WTC11 (cell line): Measurements from ENCODE around the gene DLGAP4. TPM values are rescaled to one million over a fixed set of nuclear protein-coding genes. Genes with fewer than 3 reads are reported as not detected.

ENCODE experiments used
- ATAC-seq: fragments of 200-7000 bp; cut with Tn5 transposase; 2 replicates; pipeline ENCODE4 v1.10.0; 2021; ENCODE audit warnings: mild to moderate bottlenecking, moderate library complexity
- CTCF ChIA-PET: fragments of 300-600 bp; sonication (Branson Sonifier 250); formaldehyde crosslinking; loops from one replicate; lab custom pipeline; 2021; ENCODE audit warnings: antibody characterized with exemption; lab: Charles Lee
- POLR2A ChIA-PET: fragments of 350-600 bp; sonication (Branson Sonifier 250); formaldehyde crosslinking; loops from one replicate; lab custom pipeline; 2021; ENCODE audit warnings: antibody characterized with exemption; lab: Charles Lee
- DNase-seq: peaks from one replicate; pipeline ENCODE4 v3.0.0; 2021; ENCODE audit warnings: low spot score
- H3K27ac Mint-ChIP-seq: 2 replicates; pipeline ENCODE4 v1.8.0; 2021; ENCODE audit warnings: mixed read lengths
- H3K27me3 Mint-ChIP-seq: 2 replicates; pipeline ENCODE4 v1.8.0; 2021; ENCODE audit warnings: low read depth, mild to moderate bottlenecking, moderate library complexity, mixed read lengths
- H3K36me3 Mint-ChIP-seq: 2 replicates; pipeline ENCODE4 v1.8.0; 2021; ENCODE audit warnings: mixed read lengths
- H3K4me1 Mint-ChIP-seq: 2 replicates; pipeline ENCODE4 v1.8.0; 2022; ENCODE audit warnings: mixed read lengths
- H3K4me3 Mint-ChIP-seq: 2 replicates; pipeline ENCODE4 v1.8.0; 2021; ENCODE audit warnings: mild to moderate bottlenecking, moderate library complexity, mixed read lengths
- H3K9me3 Mint-ChIP-seq: 2 replicates; pipeline ENCODE4 v1.8.0; 2021; ENCODE audit warnings: mixed read lengths
- AFF4 ChIP-seq: sonication (generic); formaldehyde crosslinking; IDR thresholded peaks from 2 replicates; pipeline ENCODE4 v1.8.1; 2023; ENCODE audit warnings: mild to moderate bottlenecking, missing genetic modification reagents, borderline replicate concordance
- ATF2 ChIP-seq: sonication (generic); formaldehyde crosslinking; IDR thresholded peaks from 2 replicates; pipeline ENCODE4 v1.8.1; 2022; ENCODE audit warnings: low read depth, missing genetic modification reagents, borderline replicate concordance
- ATF6 ChIP-seq: sonication (generic); formaldehyde crosslinking; IDR thresholded peaks from 2 replicates; pipeline ENCODE4 v1.8.1; 2023; ENCODE audit warnings: mild to moderate bottlenecking, missing genetic modification reagents
- CDX4 ChIP-seq: fragments of 250-450 bp; sonication (Bioruptor Pico); IDR thresholded peaks from 2 replicates; pipeline ENCODE4 v1.9.0; 2021; ENCODE audit warnings: moderate library complexity, mild to moderate bottlenecking, inconsistent platforms, borderline replicate concordance
- EMX1 ChIP-seq: fragments of 250-450 bp; sonication (Bioruptor Pico); IDR thresholded peaks from 2 replicates; pipeline ENCODE4 v1.8.0; 2021; ENCODE audit warnings: mild to moderate bottlenecking
- GRHL2 ChIP-seq: fragments of 250-450 bp; sonication (Bioruptor Pico); IDR thresholded peaks from 2 replicates; pipeline ENCODE4 v1.8.0; 2022; ENCODE audit warnings: mild to moderate bottlenecking, moderate library complexity; ENCODE audit not compliant: insufficient replicate concordance, severe bottlenecking
- KAT7 ChIP-seq: sonication (generic); formaldehyde crosslinking; IDR thresholded peaks from 2 replicates; pipeline ENCODE4 v1.8.1; 2023; ENCODE audit warnings: missing genetic modification reagents, mild to moderate bottlenecking, borderline replicate concordance
- MYBL2 ChIP-seq: sonication (generic); formaldehyde crosslinking; IDR thresholded peaks from 2 replicates; pipeline ENCODE4 v1.8.1; 2023; ENCODE audit warnings: mild to moderate bottlenecking, moderate library complexity, missing genetic modification reagents
- NFYB ChIP-seq: sonication (generic); formaldehyde crosslinking; conservative IDR thresholded peaks from 2 replicates; pipeline ENCODE4 v1.8.0; 2022; ENCODE audit warnings: low read depth, missing genetic modification reagents
- NR1H2 ChIP-seq: sonication (generic); formaldehyde crosslinking; IDR thresholded peaks from 2 replicates; pipeline ENCODE4 v1.9.0; 2021; ENCODE audit warnings: mild to moderate bottlenecking, moderate library complexity, missing genetic modification reagents
- RORB ChIP-seq: fragments of 250-450 bp; sonication (Bioruptor Pico); IDR thresholded peaks from 2 replicates; pipeline ENCODE4 v1.9.0; 2021; ENCODE audit warnings: mild to moderate bottlenecking
- SMAD3 ChIP-seq: sonication (generic); formaldehyde crosslinking; IDR thresholded peaks from 2 replicates; pipeline ENCODE4 v1.8.0; 2022; ENCODE audit warnings: missing genetic modification reagents, mild to moderate bottlenecking, borderline replicate concordance
- SMAD4 ChIP-seq: sonication (generic); formaldehyde crosslinking; IDR thresholded peaks from 2 replicates; pipeline ENCODE4 v1.8.0; 2022; ENCODE audit warnings: mild to moderate bottlenecking, missing genetic modification reagents
- SP1 ChIP-seq: sonication (generic); formaldehyde crosslinking; conservative IDR thresholded peaks from 2 replicates; pipeline ENCODE4 v1.8.1; 2022; ENCODE audit warnings: missing genetic modification reagents
- ZBTB43 ChIP-seq: sonication (generic); formaldehyde crosslinking; IDR thresholded peaks from 2 replicates; pipeline ENCODE4 v1.8.1; 2023; ENCODE audit warnings: mild to moderate bottlenecking, missing genetic modification reagents
- ZNF138 ChIP-seq: sonication (generic); formaldehyde crosslinking; conservative IDR thresholded peaks from 2 replicates; pipeline ENCODE4 v1.8.1; 2022; ENCODE audit warnings: mild to moderate bottlenecking, moderate library complexity, missing genetic modification reagents
- ZNF232 ChIP-seq: sonication (generic); formaldehyde crosslinking; IDR thresholded peaks from 2 replicates; pipeline ENCODE4 v1.8.0; 2022; ENCODE audit warnings: mild to moderate bottlenecking, missing genetic modification reagents
- ZNF317 ChIP-seq: sonication (generic); formaldehyde crosslinking; IDR thresholded peaks from 2 replicates; pipeline ENCODE4 v1.8.1; 2023; ENCODE audit warnings: low read depth, mild to moderate bottlenecking, moderate library complexity, missing genetic modification reagents, borderline replicate concordance
- ZNF425 ChIP-seq: fragments of 250-450 bp; sonication (Bioruptor Pico); conservative IDR thresholded peaks from 2 replicates; pipeline ENCODE4 v1.9.0; 2021; ENCODE audit warnings: mild to moderate bottlenecking
- total RNA-seq: library from RNA; stranded (reverse); gene quantifications from 3 replicates; pipeline ENCODE4 v1.2.3, GENCODE V29; 2021

Gene DLGAP4
- total RNA-seq, 1 experiment from 2014 or later = 52.6 TPM

GRCh38 chr20:36346256-36346655 is 40.1 kb downstream of the DLGAP4 start:
- CTCF ChIA-PET = no interaction called here

More at GRCh38 chr20:36346256-36346655, 40.1 kb downstream of the DLGAP4 start:
- H3K27ac Mint-ChIP-seq = no peak overlapping the region
- ATAC-seq = no peak
- no peaks in the 10 kb centered on the region for H3K36me3 Mint-ChIP-seq
- POLR2A ChIA-PET = no interaction called here
- H3K9me3 Mint-ChIP-seq = no peaks in the 10 kb centered on the region
- H3K4me1 Mint-ChIP-seq = peaks cover 3% of the 10 kb centered on the region; the same call in 1 of the 2 replicates
- TF ChIP-seq EMX1 (CRISPR knock-in tag) = no peak
- no peak for TF ChIP-seq NFYB
- no peak for TF ChIP-seq CDX4 (CRISPR knock-in tag)
- no peak for TF ChIP-seq NR1H2 (CRISPR knock-in tag)
- TF ChIP-seq SMAD3 = no peak
- TF ChIP-seq SMAD4 = no peak
- no peak for TF ChIP-seq ZNF138
- TF ChIP-seq ZNF232 (CRISPR knock-in tag) = no peak
- TF ChIP-seq SP1 (CRISPR knock-in tag) = no peak
- TF ChIP-seq KAT7 = no peak
- TF ChIP-seq ZNF317 (CRISPR knock-in tag) = no peak
- TF ChIP-seq ZNF425 (CRISPR knock-in tag) = no peak
- no peak for TF ChIP-seq GRHL2 (CRISPR knock-in tag)
- TF ChIP-seq ATF2 = no peak
- TF ChIP-seq RORB (CRISPR knock-in tag) = no peak
- no peak for TF ChIP-seq ATF6 (CRISPR knock-in tag)
- TF ChIP-seq MYBL2 (CRISPR knock-in tag) = no peak
- no peak for TF ChIP-seq ZBTB43 (CRISPR knock-in tag)
- no peak for TF ChIP-seq AFF4 (CRISPR knock-in tag)
- no peak for DNase-seq
- H3K4me3 Mint-ChIP-seq = no peak overlapping the region
- H3K27me3 Mint-ChIP-seq = no peaks in the 10 kb centered on the region
